HTR-8/SVneo (cell line): ENCODE data around the gene STAC2.
A peak's percentile ranks its signal among the peaks of the same experiment; 100 is the strongest.
"Not testable (repeated sequence)": the region's sequence is repeated elsewhere in the genome, so short reads cannot be mapped to it uniquely, and the experiment has no call there.

Experiments
- DNase-seq: peaks from one replicate; pipeline ENCODE4 v3.0.0; 2011; ENCODE audit warnings: low spot score, mixed read lengths; ENCODE audit not compliant: insufficient read length
- FAIRE-seq: peaks from 2 replicates; lab custom pipeline; 2011; peaks lifted over from hg19 to GRCh38; lab: Jason Lieb, UNC

The STAC2 gene, protein sequence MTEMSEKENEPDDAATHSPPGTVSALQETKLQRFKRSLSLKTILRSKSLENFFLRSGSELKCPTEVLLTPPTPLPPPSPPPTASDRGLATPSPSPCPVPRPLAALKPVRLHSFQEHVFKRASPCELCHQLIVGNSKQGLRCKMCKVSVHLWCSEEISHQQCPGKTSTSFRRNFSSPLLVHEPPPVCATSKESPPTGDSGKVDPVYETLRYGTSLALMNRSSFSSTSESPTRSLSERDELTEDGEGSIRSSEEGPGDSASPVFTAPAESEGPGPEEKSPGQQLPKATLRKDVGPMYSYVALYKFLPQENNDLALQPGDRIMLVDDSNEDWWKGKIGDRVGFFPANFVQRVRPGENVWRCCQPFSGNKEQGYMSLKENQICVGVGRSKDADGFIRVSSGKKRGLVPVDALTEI

GRCh38 chr17:39225308-39225958, at the start of gene STAC2:
Gene STAC2, minus strand, starts transcription at chr17:39225945. Its CDS starts 443 bp downstream, at chr17:39225502.
- FAIRE-seq, result no peak

GRCh38 chr17:39271546-39271945, 45.8 kb upstream of the STAC2 start:
- DNase-seq (no peak), FAIRE-seq (no peak)

More at GRCh38 chr17:39225308-39225958, at the start of gene STAC2:
- no peak for DNase-seq

DNA sequence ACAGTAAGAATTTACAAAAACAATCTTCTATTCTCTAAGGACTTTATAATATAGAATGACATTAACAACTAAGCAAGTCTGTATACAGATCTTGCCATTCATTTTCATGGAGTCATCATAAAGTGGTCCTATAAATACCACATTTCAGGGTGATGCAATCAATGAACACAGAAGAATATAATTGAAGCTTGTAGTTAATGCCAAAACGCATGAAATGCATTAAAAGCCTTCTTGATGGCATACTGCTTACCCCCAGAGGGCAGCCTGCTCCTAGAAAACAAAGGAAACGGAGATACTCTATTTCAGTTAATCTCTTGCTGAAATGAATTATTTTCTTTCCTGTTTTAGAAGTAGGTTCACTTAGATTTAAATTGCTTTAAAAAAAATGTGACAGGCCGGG, 45.2 kb upstream of the STAC2 start:
- FAIRE-seq, result peak; percentile 31
- no peak for DNase-seq

DNA sequence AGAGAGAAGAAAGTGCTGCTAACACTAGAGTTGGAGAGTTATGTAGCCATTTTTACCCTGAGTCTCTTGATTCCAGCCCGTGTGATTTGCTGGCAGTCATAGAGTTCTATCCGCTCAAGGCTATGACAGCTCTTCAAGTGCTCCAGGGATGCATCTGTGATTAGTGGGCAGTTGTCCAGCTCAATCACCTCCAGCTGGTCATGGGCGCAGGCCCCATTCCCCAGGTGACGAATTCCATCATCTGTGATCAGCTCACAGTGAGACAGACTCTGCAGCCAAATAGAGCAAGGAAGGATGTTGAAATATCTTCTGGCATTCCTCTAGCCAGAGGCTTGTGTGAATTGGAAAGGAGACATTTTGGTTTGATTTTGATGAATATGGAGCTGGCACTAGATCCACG, 38.4 kb upstream of the STAC2 start:
- FAIRE-seq, result no peak
- no peak for DNase-seq

DNA sequence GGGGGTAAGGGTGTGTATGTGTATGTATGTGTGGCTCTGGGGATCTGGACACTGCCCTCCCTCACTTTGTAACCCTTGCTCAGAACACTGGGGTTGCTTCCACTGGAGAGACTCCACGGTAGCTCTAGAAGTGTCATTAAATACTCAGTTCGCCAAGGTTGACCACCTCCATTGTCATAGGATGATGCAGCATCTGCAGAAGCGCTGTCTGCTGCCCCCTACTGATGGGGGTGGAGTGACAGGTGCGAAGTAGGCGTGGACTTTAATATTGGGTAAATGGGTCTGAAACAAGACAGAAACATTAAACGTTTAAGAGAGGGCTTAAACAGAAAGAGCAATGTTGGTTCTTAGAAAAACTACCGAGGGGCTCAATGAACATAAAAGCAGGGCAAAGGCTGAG, 35.5 kb upstream of the STAC2 start:
- DNase-seq (no peak), FAIRE-seq (peak; percentile 58)

GRCh38 chr17:39252788-39253460, 27.2 kb upstream of the STAC2 start:
- FAIRE-seq (no peak), DNase-seq (no peak)

GRCh38 chr17:39251997-39252396, 26.3 kb upstream of the STAC2 start:
- no peak for FAIRE-seq

DNA sequence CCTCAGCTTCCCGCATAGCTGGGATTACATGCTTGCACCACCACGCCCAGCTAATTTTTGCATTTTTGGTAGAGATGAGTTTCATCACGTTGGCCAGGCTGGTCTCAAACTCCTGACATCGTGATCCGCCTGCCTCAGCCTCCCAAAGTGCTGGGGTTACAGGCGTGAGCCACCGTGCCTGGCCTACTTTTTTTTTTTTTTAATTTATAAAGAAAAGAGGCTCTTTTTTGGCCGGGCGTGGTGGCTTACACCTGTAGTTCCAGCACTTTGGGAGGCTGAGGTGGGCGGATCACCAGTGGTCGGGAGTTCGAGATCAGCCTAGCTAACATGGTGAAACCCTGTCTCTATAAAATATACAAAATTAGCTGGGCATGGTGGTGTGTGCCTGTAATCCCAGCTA, 24.3 kb upstream of the STAC2 start:
- not testable (repeated sequence) for DNase-seq, FAIRE-seq

More at GRCh38 chr17:39251997-39252396, 26.3 kb upstream of the STAC2 start:
- no peak for DNase-seq

DNA sequence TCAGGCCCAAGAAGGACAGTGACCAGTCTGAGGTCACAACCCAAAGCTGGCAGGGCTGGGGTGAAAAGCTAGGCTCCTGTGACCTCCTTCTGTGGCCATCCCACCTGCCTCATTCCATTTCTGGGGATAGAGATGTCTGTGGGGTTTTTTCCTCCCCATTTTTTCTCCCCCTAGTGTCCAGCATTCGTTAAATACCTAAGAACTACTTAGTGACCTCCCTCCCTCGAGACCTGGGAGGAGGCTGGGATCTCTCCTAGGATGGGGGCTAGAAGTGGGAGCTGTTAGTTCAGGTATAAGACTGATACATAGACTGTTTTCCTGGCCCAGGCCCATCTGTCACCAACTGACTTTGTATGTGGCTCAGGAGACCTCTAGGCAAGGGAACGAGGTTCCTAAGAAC, 20.5 kb upstream of the STAC2 start:
- FAIRE-seq (no peak), DNase-seq (no peak)

GRCh38 chr17:39244600-39245570, 19.1 kb upstream of the STAC2 start:
- FAIRE-seq (peak; percentile 98), DNase-seq (peak; percentile 94)

- DNase-seq (no peak), FAIRE-seq (no peak)
Measured at GRCh38 chr17:39244016-39244599, 18.4 kb upstream of the STAC2 start.

- no peak for FAIRE-seq
- no peak for DNase-seq
Measured at GRCh38 chr17:39243155-39243554, 17.4 kb upstream of the STAC2 start.

GRCh38 chr17:39240631-39241030, 14.9 kb upstream of the STAC2 start:
- FAIRE-seq (no peak), DNase-seq (no peak)

DNA sequence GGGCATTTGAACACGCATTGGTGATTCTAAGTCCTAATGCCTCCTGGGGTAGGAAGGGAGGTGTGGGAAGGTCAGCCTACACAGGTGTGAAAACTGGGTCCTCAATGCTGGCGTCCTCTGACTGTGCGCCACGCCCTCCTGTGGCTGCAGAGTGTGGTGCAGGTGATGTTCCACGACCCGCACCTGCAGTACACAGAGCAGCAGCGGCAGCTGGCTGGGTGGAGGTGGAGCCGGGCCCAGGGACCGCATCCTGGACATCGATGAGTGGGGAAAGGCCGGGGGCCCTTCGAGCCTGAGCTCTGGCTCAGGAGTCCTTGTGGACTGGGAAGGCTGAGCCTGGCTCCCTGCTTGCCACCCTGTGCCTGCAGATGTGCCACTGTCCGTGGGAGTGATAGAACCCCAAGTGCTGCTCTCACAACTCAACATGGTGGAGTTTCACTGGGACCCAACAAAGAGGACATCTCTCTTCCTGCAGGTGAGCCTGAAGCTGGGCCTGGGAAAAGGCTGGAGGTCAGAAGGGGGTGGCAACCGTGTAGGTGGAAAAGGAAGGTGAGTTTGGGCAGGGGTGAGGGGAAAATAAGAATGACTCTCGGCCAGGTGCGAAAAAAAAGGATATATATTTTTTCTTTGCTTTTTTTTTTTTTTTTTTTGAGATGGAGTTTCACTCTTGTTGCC, 14.0 kb upstream of the STAC2 start:
- FAIRE-seq, result peak; percentile 60
- DNase-seq, result no peak

DNA sequence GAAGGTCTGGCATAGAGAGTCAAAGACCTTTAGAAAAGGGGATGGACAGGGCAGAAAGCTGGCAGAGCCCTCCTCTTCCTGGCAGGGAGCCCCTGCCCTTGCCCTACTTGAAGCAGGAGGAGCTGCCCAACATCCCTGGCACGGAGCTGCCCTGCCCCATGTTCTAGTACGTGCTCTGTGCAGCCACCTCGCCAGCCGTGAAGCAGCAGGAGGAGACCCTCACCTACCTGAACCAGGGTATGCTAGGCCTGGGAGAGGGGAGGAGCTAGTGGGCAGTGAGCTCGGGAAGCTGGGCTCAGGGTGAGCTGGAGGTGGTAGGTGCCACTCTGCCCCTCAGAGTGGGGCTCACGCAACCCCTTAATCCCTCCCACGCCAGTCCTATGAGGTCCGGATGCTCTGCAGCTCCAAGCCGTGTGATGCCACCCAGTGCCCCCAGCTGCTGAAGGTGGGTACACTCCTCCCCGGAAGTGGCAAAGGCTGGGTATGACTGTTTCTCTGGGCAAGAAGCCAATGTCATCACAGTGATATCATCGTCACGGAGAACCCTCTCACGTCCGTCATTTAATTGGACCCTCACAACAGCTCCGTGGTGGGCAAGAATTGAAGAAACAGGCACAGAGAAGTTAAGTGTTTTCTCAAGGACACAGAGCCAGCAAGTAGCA, 12.7 kb upstream of the STAC2 start:
- peak; percentile 93 for FAIRE-seq
- DNase-seq, result peak; percentile 78

- FAIRE-seq, result no peak
- DNase-seq, result no peak
Measured at GRCh38 chr17:39237586-39237985, 11.8 kb upstream of the STAC2 start.

DNA sequence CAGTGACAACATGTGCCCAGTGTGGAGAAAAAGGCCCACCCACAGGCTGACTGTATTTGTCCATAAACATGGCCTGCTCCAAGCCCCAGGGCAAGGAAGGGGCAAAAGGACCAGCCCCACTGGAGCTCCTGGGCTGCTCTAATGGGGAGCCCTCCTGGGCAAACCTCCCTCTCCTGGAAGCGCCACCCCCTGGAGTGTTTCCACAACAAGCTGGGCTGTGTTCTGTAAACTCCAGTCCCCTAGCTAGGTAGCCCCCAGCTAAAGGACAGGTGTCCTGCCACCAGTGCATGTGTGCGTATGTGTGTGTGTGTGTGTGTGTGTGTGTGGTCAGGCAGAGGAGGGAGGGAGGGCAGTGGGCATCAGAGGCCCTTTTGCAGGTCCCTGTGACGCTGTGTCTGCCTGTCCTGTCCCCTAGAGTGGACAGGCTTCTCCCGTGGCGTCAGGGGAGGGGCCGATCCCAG, 11.3 kb upstream of the STAC2 start:
- no peak for FAIRE-seq

DNA sequence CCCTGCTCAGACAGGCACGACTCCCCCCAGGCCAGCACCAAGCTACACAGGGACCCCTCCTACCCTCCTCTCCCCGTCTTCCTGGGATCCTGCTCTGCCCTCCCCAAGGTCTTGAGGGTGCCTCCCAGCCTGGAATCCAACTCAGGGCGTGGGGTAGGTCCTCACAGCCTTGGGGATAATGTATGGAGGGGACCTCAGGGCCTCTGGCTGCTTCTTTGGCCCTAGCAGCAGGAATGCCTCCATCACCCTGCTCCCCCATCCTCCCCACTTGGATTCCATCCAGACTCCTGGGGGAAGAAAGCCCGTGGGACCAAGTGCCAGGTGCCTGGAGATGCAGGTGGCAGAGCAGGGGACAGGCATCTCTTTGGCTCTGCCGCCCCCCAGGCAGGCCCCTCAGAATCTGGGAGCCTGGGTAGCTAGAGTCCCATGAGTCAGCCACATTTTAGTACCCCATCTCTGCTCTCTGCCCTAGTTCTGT, 10.7 kb upstream of the STAC2 start:
- DNase-seq (no peak), FAIRE-seq (no peak)

More for the DNA sequence above, 11.3 kb upstream of the STAC2 start:
- DNase-seq, result no peak
